MM.1S (cell line): ENCODE data around the gene POGLUT3.

Experiments used
- CTCF ChIP-seq: fragments of 300-600 bp; sonication (generic); IDR thresholded peaks from 2 replicates; pipeline ENCODE4 v1.5.1; 2016; ENCODE audit warnings: antibody characterized with exemption, low read length, mixed read lengths
- EZH2phosphoT487 ChIP-seq: fragments of 300-600 bp; sonication (generic); IDR thresholded peaks from 2 replicates; pipeline ENCODE4 v1.6.1; 2018; ENCODE audit warnings: antibody characterized with exemption, low read length

- no peak for TF ChIP-seq CTCF
- no peak for TF ChIP-seq EZH2phosphoT487
These were observed 2.5 kb upstream of the POGLUT3 start for GRCh38 chr11:108500721-108501120.
